Activated naive CD8-positive, alpha-beta T cell (primary cell): ENCODE measurements around the gene TAS2R60.

Experiments
- H3K27ac Mint-ChIP-seq: one replicate; pipeline ENCODE4 v1.8.0; 2021; ENCODE audit warnings: mixed read lengths
- H3K27me3 Mint-ChIP-seq: one replicate; pipeline ENCODE4 v1.8.0; 2021; ENCODE audit warnings: mixed read lengths
- H3K36me3 Mint-ChIP-seq: one replicate; pipeline ENCODE4 v1.8.0; 2021; ENCODE audit warnings: mixed read lengths
- H3K4me1 Mint-ChIP-seq: one replicate; pipeline ENCODE4 v1.8.0; 2021; ENCODE audit warnings: low read depth, mixed read lengths
- H3K4me3 Mint-ChIP-seq: one replicate; pipeline ENCODE4 v1.8.0; 2021; ENCODE audit warnings: mild to moderate bottlenecking, mixed read lengths
- H3K9me3 Mint-ChIP-seq: one replicate; pipeline ENCODE4 v1.8.0; 2021; ENCODE audit warnings: low read depth, mixed read lengths

Gene TAS2R60

GRCh38 chr7:143492799-143493739 lies 49.8 kb downstream of the TAS2R60 start:
- H3K4me1 Mint-ChIP-seq: peaks cover 20% of the 10 kb centered on the region
- peaks cover 37% of the 10 kb centered on the region for H3K36me3 Mint-ChIP-seq
- peak overlapping the region; percentile 46 for H3K27ac Mint-ChIP-seq
- no peak overlapping the region for H3K4me3 Mint-ChIP-seq
- H3K27me3 Mint-ChIP-seq: no peaks in the 10 kb centered on the region
- H3K9me3 Mint-ChIP-seq: no peaks in the 10 kb centered on the region

GRCh38 chr7:143493751-143494150 lies 50.5 kb downstream of the TAS2R60 start:
- Mint-ChIP-seq H3K27me3 (no peaks in the 10 kb centered on the region), H3K27ac (peak overlapping the region; percentile 46), H3K36me3 (peaks cover 37% of the 10 kb centered on the region), H3K9me3 (no peaks in the 10 kb centered on the region), H3K4me3 (no peak overlapping the region), H3K4me1 (peaks cover 20% of the 10 kb centered on the region)
